IMR-90 (cell line): ENCODE measurements around the gene LHFPL5. TPM values are rescaled to one million over a fixed set of nuclear protein-coding genes. Genes with fewer than 3 reads are reported as not detected.

Experiments used
- ATAC-seq: fragments of 200-7000 bp; cut with Tn5 transposase; 2 replicates; pipeline ENCODE4 v1.9.1; 2020; ENCODE audit warnings: low read depth, mild to moderate bottlenecking, moderate library complexity
- BruUV-seq: library from RNA; stranded (reverse); fragments of 400-500 nt; replicated peaks from 2 replicates; lab custom pipeline; 2021; lab: Mats Ljungman, UMichigan
- CTCF ChIA-PET: fragments of 300-600 bp; formaldehyde crosslinking; extraction: SDS; loops from one replicate; lab custom pipeline; 2021; ENCODE audit warnings: antibody characterized with exemption; lab: Yijun Ruan, JAX
- POLR2A ChIA-PET: fragments of 300-600 bp; sonication (Branson Sonifier 250); formaldehyde crosslinking; loops from one replicate; lab custom pipeline; 2022; ENCODE audit warnings: antibody characterized with exemption; ENCODE audit not compliant: unreplicated experiment; lab: Charles Lee
- DNase-seq: peaks from one replicate; pipeline ENCODE4 v3.0.0; 2013
- H2AFZ ChIP-seq: replicated peaks from 2 replicates; pipeline ENCODE3; 2013; ENCODE audit warnings: low read length, mild to moderate bottlenecking; ENCODE audit not compliant: poor library complexity
- H2AK5ac ChIP-seq: 2 replicates; pipeline ENCODE4 v1.6.1; 2013; ENCODE audit warnings: low read depth, low read length, inconsistent platforms
- H2AK9ac ChIP-seq: replicated peaks from 2 replicates; pipeline ENCODE3; 2013; ENCODE audit warnings: mild to moderate bottlenecking, low read depth, low read length, moderate library complexity; ENCODE audit not compliant: poor library complexity
- H2BK120ac ChIP-seq: 2 replicates; pipeline ENCODE4 v1.6.1; 2013; ENCODE audit warnings: low read depth, low read length, inconsistent platforms
- H2BK15ac ChIP-seq: 3 replicates; pipeline ENCODE4 v1.6.1; 2013; ENCODE audit warnings: low read depth, low read length, inconsistent platforms
- H2BK20ac ChIP-seq: 2 replicates; pipeline ENCODE4 v1.6.1; 2013; ENCODE audit warnings: low read depth, mild to moderate bottlenecking, inconsistent platforms, low read length, moderate library complexity
- H2BK5ac ChIP-seq: 2 replicates; pipeline ENCODE4 v1.6.1; 2013; ENCODE audit warnings: mild to moderate bottlenecking, low read depth, low read length, inconsistent platforms; ENCODE audit not compliant: poor library complexity, severe bottlenecking
- H3K14ac ChIP-seq: replicated peaks from 2 replicates; pipeline ENCODE4 v1.6.1; 2013; ENCODE audit warnings: low read depth, low read length, inconsistent platforms
- H3K18ac ChIP-seq: 2 replicates; pipeline ENCODE4 v1.6.1; 2013; ENCODE audit warnings: low read depth, low read length, control low read depth
- H3K23ac ChIP-seq: 2 replicates; pipeline ENCODE4 v1.6.1; 2013; ENCODE audit warnings: low read depth, low read length, inconsistent platforms
- H3K27ac ChIP-seq: 2 replicates; pipeline ENCODE4 v1.5.1; 2013; ENCODE audit warnings: mild to moderate bottlenecking, control low read depth, low read length; ENCODE audit not compliant: insufficient read depth
- H3K27me3 ChIP-seq: 2 replicates; pipeline ENCODE4 v1.6.1; 2013; ENCODE audit warnings: low read length; ENCODE audit not compliant: control insufficient read depth, insufficient read depth
- H3K36me3 ChIP-seq: 2 replicates; pipeline ENCODE4 v1.6.1; 2013; ENCODE audit warnings: low read length, mixed read lengths; ENCODE audit not compliant: control insufficient read depth, insufficient read depth
- H3K4ac ChIP-seq: 2 replicates; pipeline ENCODE4 v1.6.1; 2013; ENCODE audit warnings: low read depth, low read length, inconsistent platforms
- H3K4me1 ChIP-seq: 2 replicates; pipeline ENCODE4 v1.6.1; 2013; ENCODE audit warnings: low read length, mixed read lengths; ENCODE audit not compliant: control insufficient read depth, insufficient read depth
- H3K4me2 ChIP-seq: 2 replicates; pipeline ENCODE4 v1.6.1; 2013; ENCODE audit warnings: low read depth, mild to moderate bottlenecking, control low read depth, low read length, moderate library complexity
- H3K4me3 ChIP-seq: 2 replicates; pipeline ENCODE4 v1.5.1; 2013; ENCODE audit warnings: low read depth, mild to moderate bottlenecking, control low read depth, low read length, moderate library complexity; ENCODE audit not compliant: insufficient read depth
- H3K56ac ChIP-seq: 2 replicates; pipeline ENCODE4 v1.6.1; 2013; ENCODE audit warnings: low read length, inconsistent platforms; ENCODE audit not compliant: insufficient read depth; ENCODE audit errors: extremely low read depth
- H3K79me1 ChIP-seq, 2 experiments: 2 replicates each; pipeline ENCODE4 v1.6.1; 2013; ENCODE audit warnings: low read length in 2 of 2, inconsistent platforms in 1 of 2, low read depth in 1 of 2
- H3K9ac ChIP-seq: 2 replicates; pipeline ENCODE4 v1.6.1; 2013; ENCODE audit warnings: low read depth, low read length, control low read depth
- H3K9me1 ChIP-seq: 2 replicates; pipeline ENCODE4 v1.6.1; 2013; ENCODE audit warnings: low read length, inconsistent platforms; ENCODE audit not compliant: insufficient read depth
- H3K9me3 ChIP-seq: 2 replicates; pipeline ENCODE4 v1.6.1; 2013; ENCODE audit warnings: low read length; ENCODE audit not compliant: control insufficient read depth, insufficient read depth
- H4K20me1 ChIP-seq: 2 replicates; pipeline ENCODE4 v1.6.1; 2013; ENCODE audit warnings: low read length, inconsistent platforms; ENCODE audit not compliant: insufficient read depth
- H4K5ac ChIP-seq: 2 replicates; pipeline ENCODE4 v1.6.1; 2013; ENCODE audit warnings: mild to moderate bottlenecking, low read depth, low read length, control low read depth
- H4K8ac ChIP-seq, 2 experiments: 2 replicates each; pipeline ENCODE4 v1.6.1; 2013; ENCODE audit warnings: low read depth in 2 of 2, low read length in 2 of 2, control low read depth in 1 of 2, inconsistent platforms in 1 of 2
- H4K91ac ChIP-seq: 2 replicates; pipeline ENCODE4 v1.6.1; 2013; ENCODE audit warnings: low read depth, low read length, inconsistent platforms; ENCODE audit not compliant: insufficient read depth
- CEBPB ChIP-seq: IDR thresholded peaks from 2 replicates; pipeline ENCODE4 v1.6.1; 2012; ENCODE audit warnings: low read depth, low read length, improper control_type of control experiment
- ELK1 ChIP-seq: fragments of 150-350 bp; IDR thresholded peaks from 2 replicates; pipeline ENCODE4 v1.6.1; 2016; ENCODE audit warnings: low read depth, mild to moderate bottlenecking, low read length, moderate library complexity, borderline replicate concordance
- MAFK ChIP-seq: IDR thresholded peaks from 2 replicates; pipeline ENCODE4 v1.6.1; 2012; ENCODE audit warnings: low read depth, low read length, improper control_type of control experiment
- MXI1 ChIP-seq: IDR thresholded peaks from 2 replicates; pipeline ENCODE4 v1.6.1; 2012; ENCODE audit warnings: low read depth, mild to moderate bottlenecking, low read length, moderate library complexity, borderline replicate concordance
- RCOR1 ChIP-seq: IDR thresholded peaks from 2 replicates; pipeline ENCODE4 v1.6.1; 2012; ENCODE audit warnings: mild to moderate bottlenecking, low read length, improper control_type of control experiment; ENCODE audit not compliant: insufficient replicate concordance
- SMC3 ChIP-seq: fragments of 150-350 bp; IDR thresholded peaks from 2 replicates; pipeline ENCODE4 v1.6.1; 2016; ENCODE audit warnings: low read depth, mild to moderate bottlenecking, antibody characterized with exemption, low read length, moderate library complexity
- WGBS, 2 experiments: methylation state at CpG; one replicate each; pipeline versions ENCODE4 v1.1.5 to v1.1.7; 2013; ENCODE audit warnings: missing lambda C conversion rate in 2 of 2; ENCODE audit not compliant: insufficient read length in 1 of 2; ENCODE audit errors: extremely low coverage in 2 of 2; 5-methylcytosine and 5-hydroxymethylcytosine counted together
- dilution Hi-C: fragments of 300-500 bp; cut with HindIII; formaldehyde crosslinking; loops from one replicate; pipeline ENCODE4 v1.14.3; 2018; ENCODE audit warnings: low sequenced_read_pairs; ENCODE audit not compliant: unreplicated experiment
- in situ Hi-C: fragments of 300-500 bp; cut with MboI; formaldehyde crosslinking; loops from 3 replicates; pipeline ENCODE4 v1.14.3; 2019; ENCODE audit warnings: low sequenced_read_pairs, inconsistent platforms, mixed read lengths
- intact Hi-C: fragments of 100-400 bp; cut with micrococcal nuclease; formaldehyde crosslinking; loops from 2 replicates; pipeline ENCODE4 v1.10.0; 2022
- polyA plus RNA-seq, 3 experiments: library from polyadenylated mRNA; depleted of rRNA; stranded (reverse); fragments of >200 nt; gene quantifications; 2 replicates each; pipeline ENCODE4 v1.2.3, GENCODE V29; 2012; ENCODE audit warnings: low replicate concordance in 1 of 3
- total RNA-seq: library from RNA; depleted of rRNA; stranded (reverse); fragments of >200 nt; gene quantifications from 2 replicates; pipeline ENCODE4 v1.2.3, GENCODE V29; 2012
- TF ChIP-seq, protein P1 (sequence below): conservative IDR thresholded peaks from 2 replicates; pipeline ENCODE4 v1.5.1; 2012; ENCODE audit warnings: mild to moderate bottlenecking, low read depth, low read length, improper control_type of control experiment
- TF ChIP-seq, protein P2 (sequence below): fragments of 150-350 bp; IDR thresholded peaks from 2 replicates; pipeline ENCODE4 v1.6.1; 2017; ENCODE audit warnings: mild to moderate bottlenecking, antibody characterized with exemption, low read length, low read depth

Gene LHFPL5
- total and polyA plus RNA-seq, 2 of the 4 experiments (the other 2 are of a cell fraction), result not detected

GRCh38 chr6:35777356-35778102, 27.6 kb upstream of the LHFPL5 start:
- no peak overlapping the region for H3K4me3 ChIP-seq
- peaks cover 48% of the 10 kb centered on the region for H3K27me3 ChIP-seq
- H3K36me3 ChIP-seq, result no peaks in the 10 kb centered on the region
- no peak overlapping the region for H2BK5ac ChIP-seq
- H4K91ac ChIP-seq, result no peak overlapping the region
- BruUV-seq, result no TSS peak
- H2BK15ac ChIP-seq, result no peak overlapping the region
- ATAC-seq (no peak), DNase-seq (no peak)
- no peak overlapping the region for H3K14ac ChIP-seq
- 100% methylated on average over 3 of the region's 10 CpGs; no CpG with 5 or more reads in 1 of the 2 experiments for WGBS, 2 experiments
- H3K9me3 ChIP-seq, result no peaks in the 10 kb centered on the region
- no peak overlapping the region for H2AFZ ChIP-seq
- no peak overlapping the region for H2AK9ac ChIP-seq
- no peaks in the 10 kb centered on the region; the same call in 1 of the 2 replicates for H3K9me1 ChIP-seq
- TF ChIP-seq, protein P1, sequence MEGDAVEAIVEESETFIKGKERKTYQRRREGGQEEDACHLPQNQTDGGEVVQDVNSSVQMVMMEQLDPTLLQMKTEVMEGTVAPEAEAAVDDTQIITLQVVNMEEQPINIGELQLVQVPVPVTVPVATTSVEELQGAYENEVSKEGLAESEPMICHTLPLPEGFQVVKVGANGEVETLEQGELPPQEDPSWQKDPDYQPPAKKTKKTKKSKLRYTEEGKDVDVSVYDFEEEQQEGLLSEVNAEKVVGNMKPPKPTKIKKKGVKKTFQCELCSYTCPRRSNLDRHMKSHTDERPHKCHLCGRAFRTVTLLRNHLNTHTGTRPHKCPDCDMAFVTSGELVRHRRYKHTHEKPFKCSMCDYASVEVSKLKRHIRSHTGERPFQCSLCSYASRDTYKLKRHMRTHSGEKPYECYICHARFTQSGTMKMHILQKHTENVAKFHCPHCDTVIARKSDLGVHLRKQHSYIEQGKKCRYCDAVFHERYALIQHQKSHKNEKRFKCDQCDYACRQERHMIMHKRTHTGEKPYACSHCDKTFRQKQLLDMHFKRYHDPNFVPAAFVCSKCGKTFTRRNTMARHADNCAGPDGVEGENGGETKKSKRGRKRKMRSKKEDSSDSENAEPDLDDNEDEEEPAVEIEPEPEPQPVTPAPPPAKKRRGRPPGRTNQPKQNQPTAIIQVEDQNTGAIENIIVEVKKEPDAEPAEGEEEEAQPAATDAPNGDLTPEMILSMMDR, result no peak
- TF ChIP-seq RCOR1, result no peak
- no peak for TF ChIP-seq MXI1
- TF ChIP-seq ELK1, result no peak
- no peak for TF ChIP-seq MAFK
- TF ChIP-seq, protein P2, sequence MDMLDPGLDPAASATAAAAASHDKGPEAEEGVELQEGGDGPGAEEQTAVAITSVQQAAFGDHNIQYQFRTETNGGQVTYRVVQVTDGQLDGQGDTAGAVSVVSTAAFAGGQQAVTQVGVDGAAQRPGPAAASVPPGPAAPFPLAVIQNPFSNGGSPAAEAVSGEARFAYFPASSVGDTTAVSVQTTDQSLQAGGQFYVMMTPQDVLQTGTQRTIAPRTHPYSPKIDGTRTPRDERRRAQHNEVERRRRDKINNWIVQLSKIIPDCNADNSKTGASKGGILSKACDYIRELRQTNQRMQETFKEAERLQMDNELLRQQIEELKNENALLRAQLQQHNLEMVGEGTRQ, result no peak
- no peak for TF ChIP-seq SMC3
- TF ChIP-seq CEBPB, result peak; percentile 55
- H3K4me1 ChIP-seq, result no peaks in the 10 kb centered on the region
- no peak overlapping the region for H2BK120ac ChIP-seq
- no peak overlapping the region for H2BK20ac ChIP-seq
- no peak overlapping the region for H3K23ac ChIP-seq
- no peak overlapping the region for H3K4ac ChIP-seq
- H3K56ac ChIP-seq, result no peak overlapping the region
- ChIA-PET CTCF (no interaction called here), POLR2A (no interaction called here)
- dilution Hi-C loops (no loop called here), in situ Hi-C loops (no loop called here), intact Hi-C loops (no loop called here)
- no peaks in the 10 kb centered on the region; the same call in 1 of the 2 replicates for H4K20me1 ChIP-seq
- no peak overlapping the region for H4K8ac ChIP-seq
- H3K4me2 ChIP-seq, result no peak overlapping the region
- H3K79me1 ChIP-seq, result no peaks in the 10 kb centered on the region
- H4K5ac ChIP-seq, result no peak overlapping the region
- no peak overlapping the region for H3K18ac ChIP-seq
- H3K27ac ChIP-seq, result no peak overlapping the region
- H2AK5ac ChIP-seq, result no peak overlapping the region
- no peak overlapping the region for H3K9ac ChIP-seq
